Trophoblast cell (in vitro differentiated cells and primary cell): ENCODE results near the gene JMJD6.

ENCODE experiments used
- DNase-seq, 2 donors: peaks; one replicate each; pipeline ENCODE4 v3.0.0-alpha.2; 2016
- H2AFZ ChIP-seq: 2 replicates; pipeline ENCODE4 v1.6.1; 2013; ENCODE audit warnings: low read length, moderate library complexity, mild to moderate bottlenecking; ENCODE audit not compliant: insufficient read depth, poor library complexity
- H2AK5ac ChIP-seq: 2 replicates; pipeline ENCODE4 v1.6.1; 2013; ENCODE audit warnings: mild to moderate bottlenecking, low read length
- H2BK120ac ChIP-seq: 2 replicates; pipeline ENCODE4 v1.6.1; 2013; ENCODE audit warnings: low read length, mild to moderate bottlenecking, moderate library complexity; ENCODE audit not compliant: insufficient read depth, poor library complexity
- H2BK12ac ChIP-seq: 2 replicates; pipeline ENCODE4 v1.6.1; 2013; ENCODE audit warnings: mild to moderate bottlenecking, low read length, moderate library complexity
- H2BK5ac ChIP-seq: 2 replicates; pipeline ENCODE4 v1.6.1; 2013; ENCODE audit warnings: low read length, low read depth, moderate library complexity, mild to moderate bottlenecking; ENCODE audit not compliant: poor library complexity
- H3K14ac ChIP-seq: 2 replicates; pipeline ENCODE4 v1.6.1; 2013; ENCODE audit warnings: mild to moderate bottlenecking, low read length
- H3K18ac ChIP-seq: 2 replicates; pipeline ENCODE4 v1.6.1; 2013; ENCODE audit warnings: mild to moderate bottlenecking, low read length
- H3K23ac ChIP-seq: 2 replicates; pipeline ENCODE4 v1.6.1; 2013; ENCODE audit warnings: low read length
- H3K27ac ChIP-seq: 2 replicates; pipeline ENCODE4 v1.5.1; 2013; ENCODE audit warnings: low read depth, mild to moderate bottlenecking, inconsistent platforms, low read length, moderate library complexity
- H3K27me3 ChIP-seq: 2 replicates; pipeline ENCODE4 v1.6.1; 2013; ENCODE audit warnings: inconsistent platforms, mild to moderate bottlenecking, low read length, moderate library complexity; ENCODE audit not compliant: insufficient read depth
- H3K36me3 ChIP-seq, 2 experiments: 1 replicate in 1 of 2; 2 replicates in 1 of 2; pipeline ENCODE4 v1.6.1; 2013; ENCODE audit warnings: low read length in 2 of 2, mild to moderate bottlenecking in 2 of 2, moderate library complexity in 1 of 2; ENCODE audit not compliant: insufficient read depth in 2 of 2, control insufficient read depth in 1 of 2
- H3K4ac ChIP-seq: 2 replicates; pipeline ENCODE4 v1.6.1; 2013; ENCODE audit warnings: low read depth, mild to moderate bottlenecking, low read length, moderate library complexity
- H3K4me1 ChIP-seq, 2 experiments: 1 replicate in 1 of 2; 2 replicates in 1 of 2; pipeline ENCODE4 v1.6.1; 2013; ENCODE audit warnings: low read length in 2 of 2, mild to moderate bottlenecking in 2 of 2, moderate library complexity in 1 of 2; ENCODE audit not compliant: insufficient read depth in 2 of 2, control insufficient read depth in 1 of 2
- H3K4me2 ChIP-seq: 2 replicates; pipeline ENCODE4 v1.6.1; 2013; ENCODE audit warnings: inconsistent platforms, mild to moderate bottlenecking, low read length, moderate library complexity
- H3K4me3 ChIP-seq: 2 replicates; pipeline ENCODE4 v1.5.1; 2013; ENCODE audit warnings: mild to moderate bottlenecking, low read depth, low read length, inconsistent platforms
- H3K79me1 ChIP-seq: one replicate; pipeline ENCODE4 v1.6.1; 2013; ENCODE audit warnings: low read length
- H3K79me2 ChIP-seq: 2 replicates; pipeline ENCODE4 v1.6.1; 2013; ENCODE audit warnings: low read length, mild to moderate bottlenecking; ENCODE audit not compliant: control insufficient read depth, insufficient read depth, poor library complexity
- H3K9ac ChIP-seq: 2 replicates; pipeline ENCODE4 v1.6.1; 2013; ENCODE audit warnings: mild to moderate bottlenecking, low read length
- H3K9me3 ChIP-seq: 2 replicates; pipeline ENCODE4 v1.6.1; 2013; ENCODE audit warnings: low read depth, mild to moderate bottlenecking, control low read depth, inconsistent platforms, low read length; ENCODE audit not compliant: insufficient read depth
- H4K12ac ChIP-seq: 2 replicates; pipeline ENCODE4 v1.6.1; 2013; ENCODE audit warnings: low read depth, mild to moderate bottlenecking, low read length, moderate library complexity
- H4K8ac ChIP-seq: 2 replicates; pipeline ENCODE4 v1.6.1; 2013; ENCODE audit warnings: low read depth, mild to moderate bottlenecking, low read length, moderate library complexity
- H4K91ac ChIP-seq: one replicate; pipeline ENCODE4 v1.6.1; 2013; ENCODE audit warnings: low read depth, mild to moderate bottlenecking, low read length, moderate library complexity
- WGBS: extraction: QIAGEN DNeasy Blood & Tissue Kit; methylation state at CpG from one replicate; pipeline ENCODE4 v1.1.7; 2013; ENCODE audit warnings: missing lambda C conversion rate; ENCODE audit not compliant: insufficient read length, insufficient coverage; ENCODE audit errors: extremely low coverage; 5-methylcytosine and 5-hydroxymethylcytosine counted together

The JMJD6 gene

DNA sequence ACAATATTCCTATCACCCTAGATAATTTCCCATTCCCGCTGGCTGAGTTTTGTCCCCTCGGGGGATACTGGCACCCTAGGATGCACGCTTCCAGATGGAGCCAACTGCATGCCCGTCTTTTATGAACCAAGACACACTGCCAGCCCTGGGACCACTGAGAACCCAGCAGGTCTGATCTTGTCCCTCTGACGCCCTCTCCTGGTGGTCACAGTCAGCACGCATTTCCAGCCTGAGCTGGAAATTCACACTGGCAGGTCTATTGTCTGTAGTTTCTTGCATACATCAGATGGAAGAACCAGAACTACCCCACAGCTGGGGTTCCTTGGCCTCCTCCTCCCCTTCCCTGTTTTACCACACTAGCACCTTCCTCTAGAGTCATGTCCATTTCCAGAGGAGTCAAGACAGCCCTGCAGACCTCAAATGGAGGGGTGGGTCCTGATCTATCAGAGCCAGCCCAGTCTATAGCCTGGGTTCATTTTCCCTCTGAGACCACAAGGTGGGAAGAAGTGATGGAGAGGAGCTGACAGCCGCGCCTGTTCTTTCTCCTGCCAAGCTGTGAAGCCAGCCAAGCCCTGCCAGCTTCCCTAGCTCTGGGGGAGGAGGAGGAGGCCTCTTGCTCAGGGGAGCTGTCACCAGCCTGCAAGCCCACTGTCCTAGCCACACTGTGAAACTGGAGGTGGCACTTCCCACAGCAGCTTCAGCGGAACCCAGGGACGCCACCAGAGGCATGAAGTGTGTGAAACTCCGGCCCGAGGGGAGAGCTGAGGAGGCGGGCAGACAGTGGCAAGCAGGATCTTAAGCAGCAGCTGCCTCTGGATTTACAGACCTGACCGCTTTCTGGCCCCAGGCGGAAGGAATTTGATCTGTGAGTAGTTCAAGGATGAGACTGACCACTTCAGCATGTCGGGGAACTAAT lies 44.9 kb downstream of the JMJD6 start:
- Histone ChIP-seq H2BK120ac (no peak overlapping the region), H3K9ac (no peak overlapping the region), H3K23ac (no peak overlapping the region), H2BK5ac (no peak overlapping the region), H3K4ac (no peak overlapping the region), H3K79me2 (no peaks in the 10 kb centered on the region), H3K36me3 (peaks cover 9 to 20% of the 10 kb centered on the region in 2 experiments), H3K27me3 (no peaks in the 10 kb centered on the region), H3K18ac (no peak overlapping the region), H3K4me2 (peak overlapping the region; percentile 32), H3K4me1 (peaks cover 10% of the 10 kb centered on the region in 2 experiments), H4K12ac (no peak overlapping the region), H2AK5ac (no peak overlapping the region), H3K9me3 (peaks cover 7% of the 10 kb centered on the region), H4K91ac (no peak overlapping the region), H3K4me3 (no peak overlapping the region), H2BK12ac (no peak overlapping the region), H2AFZ (no peak overlapping the region), H3K27ac (peak overlapping the region; percentile 18), H3K14ac (no peak overlapping the region), H3K79me1 (no peaks in the 10 kb centered on the region), H4K8ac (no peak overlapping the region)
- WGBS, result no CpG with 5 or more reads among the region's 16 CpGs
- DNase-seq, result peak; percentile 55 to 80

DNA sequence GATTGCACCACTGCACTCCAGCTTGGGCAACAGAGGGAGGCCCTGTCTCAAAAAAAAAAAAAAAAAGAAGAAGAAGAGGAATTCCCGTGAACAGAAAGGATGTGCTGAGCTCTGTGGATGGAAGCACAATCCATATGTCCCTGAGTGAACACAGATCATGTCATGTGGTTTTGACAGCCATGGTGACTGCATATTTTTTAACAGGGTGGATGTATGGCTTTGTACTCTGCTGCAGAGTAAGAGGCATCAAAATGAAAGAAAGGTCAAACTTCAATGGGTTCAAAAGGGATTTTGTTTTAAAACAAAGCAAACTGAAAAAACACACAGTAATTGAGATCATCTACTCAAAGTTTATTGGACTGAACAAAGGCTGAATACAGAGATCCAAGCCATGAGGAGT lies 47.2 kb downstream of the JMJD6 start:
- Histone ChIP-seq H2BK5ac (no peak overlapping the region), H3K9ac (no peak overlapping the region), H3K27ac (no peak overlapping the region), H4K12ac (no peak overlapping the region), H2AFZ (no peak overlapping the region), H3K14ac (no peak overlapping the region), H3K79me2 (no peaks in the 10 kb centered on the region), H4K8ac (no peak overlapping the region), H3K4me1 (peaks cover 10% of the 10 kb centered on the region in 2 experiments), H3K9me3 (peaks cover 8% of the 10 kb centered on the region), H2AK5ac (no peak overlapping the region), H3K18ac (no peak overlapping the region), H3K27me3 (no peaks in the 10 kb centered on the region), H2BK120ac (no peak overlapping the region), H3K23ac (no peak overlapping the region), H3K4ac (no peak overlapping the region), H3K36me3 (peaks cover 4 to 13% of the 10 kb centered on the region in 2 experiments), H3K4me2 (no peak overlapping the region), H3K79me1 (no peaks in the 10 kb centered on the region), H4K91ac (no peak overlapping the region), H3K4me3 (no peak overlapping the region), H2BK12ac (no peak overlapping the region)
- no peak for DNase-seq
- WGBS, result no CpG with 5 or more reads among the region's 1 CpG

DNA sequence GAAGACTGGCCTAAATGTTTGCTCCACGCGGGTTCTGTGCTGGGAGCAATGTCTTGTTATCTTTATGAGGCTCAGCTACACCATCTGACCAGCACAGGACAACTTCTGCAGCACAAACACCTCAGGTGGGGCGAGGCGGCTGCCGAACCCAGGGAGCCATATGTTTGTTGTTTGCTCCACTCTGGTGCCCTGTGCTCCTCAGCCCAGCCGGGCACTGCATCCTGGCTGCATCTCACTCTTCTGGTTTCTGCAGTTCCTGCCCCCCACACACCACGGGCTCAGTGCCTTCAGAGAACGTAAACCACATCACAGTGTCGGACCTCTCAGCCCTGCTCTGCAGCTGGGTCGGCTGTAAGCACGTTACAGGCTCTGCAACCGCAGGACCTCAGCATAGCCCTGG lies 48.1 kb downstream of the JMJD6 start:
- H3K27ac ChIP-seq, result no peak overlapping the region
- no peak for DNase-seq
- WGBS, result no CpG with 5 or more reads among the region's 12 CpGs
- no peak overlapping the region for H3K4me3 ChIP-seq
- H2BK5ac ChIP-seq, result no peak overlapping the region
- H3K4me1 ChIP-seq, result peaks cover 10% of the 10 kb centered on the region in 2 experiments
- H3K18ac ChIP-seq, result no peak overlapping the region
- no peak overlapping the region for H4K91ac ChIP-seq
- H3K23ac ChIP-seq, result no peak overlapping the region
- no peak overlapping the region for H2AK5ac ChIP-seq
- peaks cover 3 to 9% of the 10 kb centered on the region in 2 experiments for H3K36me3 ChIP-seq
- H2BK12ac ChIP-seq, result no peak overlapping the region
- no peaks in the 10 kb centered on the region for H3K27me3 ChIP-seq
- H3K79me1 ChIP-seq, result no peaks in the 10 kb centered on the region
- H3K4me2 ChIP-seq, result no peak overlapping the region
- no peak overlapping the region for H2BK120ac ChIP-seq
- peaks cover 9% of the 10 kb centered on the region for H3K9me3 ChIP-seq
- no peak overlapping the region for H3K14ac ChIP-seq
- no peak overlapping the region for H2AFZ ChIP-seq
- H3K4ac ChIP-seq, result no peak overlapping the region
- no peak overlapping the region for H4K12ac ChIP-seq
- H4K8ac ChIP-seq, result no peak overlapping the region
- no peak overlapping the region for H3K9ac ChIP-seq
- H3K79me2 ChIP-seq, result no peaks in the 10 kb centered on the region

DNA sequence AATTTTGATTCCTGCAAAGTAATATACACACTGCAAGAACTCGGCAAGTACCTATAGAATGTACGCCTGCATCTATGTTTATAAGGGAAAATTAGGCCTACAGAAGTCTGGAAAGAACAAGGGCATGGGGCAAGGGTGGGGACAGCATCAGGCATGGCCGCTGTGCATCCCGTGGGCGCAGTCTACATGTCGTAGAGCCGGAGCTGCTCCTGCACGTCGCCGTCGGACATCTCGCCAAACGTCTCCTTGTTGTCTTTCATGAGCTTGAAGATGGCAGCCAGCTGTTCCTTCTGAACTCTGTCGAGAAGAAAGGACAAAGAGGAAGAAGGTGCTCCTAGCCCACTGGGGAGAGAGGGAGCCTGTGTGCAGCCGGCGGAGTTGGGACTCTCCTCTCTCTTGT lies 49.0 kb downstream of the JMJD6 start:
- DNase-seq, result no peak
- Histone ChIP-seq H3K9ac (no peak overlapping the region), H3K4me2 (no peak overlapping the region), H3K14ac (no peak overlapping the region), H2BK12ac (no peak overlapping the region), H4K12ac (no peak overlapping the region), H4K8ac (no peak overlapping the region), H3K79me2 (no peaks in the 10 kb centered on the region), H3K27ac (no peak overlapping the region), H2AFZ (no peak overlapping the region), H3K4me3 (no peak overlapping the region), H3K23ac (no peak overlapping the region), H2AK5ac (no peak overlapping the region), H3K27me3 (no peaks in the 10 kb centered on the region), H3K18ac (no peak overlapping the region), H3K36me3 (peaks cover 0 to 1% of the 10 kb centered on the region in 2 experiments), H3K4me1 (peaks cover 8% of the 10 kb centered on the region in 2 experiments), H3K79me1 (no peaks in the 10 kb centered on the region), H2BK120ac (no peak overlapping the region), H2BK5ac (no peak overlapping the region), H3K9me3 (peaks cover 7% of the 10 kb centered on the region), H4K91ac (no peak overlapping the region), H3K4ac (no peak overlapping the region)
- no CpG with 5 or more reads among the region's 16 CpGs for WGBS
